GM12801 (cell line): ENCODE results near the gene CARS1.

Experiments used
- CTCF ChIP-seq: IDR thresholded peaks from one replicate; pipeline ENCODE4 v1.5.1; 2011; ENCODE audit warnings: control low read depth; ENCODE audit not compliant: insufficient read length; ENCODE audit errors: extremely low read depth

The CARS1 gene

GRCh38 chr11:3060436-3061025, 3.3 kb upstream of the CARS1 start:
- TF ChIP-seq CTCF = no peak

GRCh38 chr11:3058753-3059664, 1.8 kb upstream of the CARS1 start:
- no peak for TF ChIP-seq CTCF

- TF ChIP-seq CTCF = no peak
Observed at GRCh38 chr11:3056296-3057068, 741 bp downstream of the CARS1 start.

GRCh38 chr11:3055891-3056290, 1.3 kb downstream of the CARS1 start:
- TF ChIP-seq CTCF = no peak

- no peak for TF ChIP-seq CTCF
Observed at GRCh38 chr11:3052567-3052966, 4.7 kb downstream of the CARS1 start.

- TF ChIP-seq CTCF = no peak
Observed at GRCh38 chr11:3052109-3052479, 5.1 kb downstream of the CARS1 start.
